Psoas muscle (tissue), 8 donors: ENCODE results near the gene HDAC3. TPM values are rescaled to one million over a fixed set of nuclear protein-coding genes. Genes with fewer than 3 reads are reported as not detected.

Source experiments
- ATAC-seq, 4 donors: fragments of 200-7000 bp; cut with Tn5 transposase; one replicate each; pipeline ENCODE4 v1.9.1; 2020; ENCODE audit warnings: moderate library complexity in 3 of 4, mild to moderate bottlenecking in 2 of 4
- DNase-seq, 2 donors: peaks; one replicate each; pipeline ENCODE4 v3.0.0-alpha.2; 2020
- H3K27ac ChIP-seq: fragments of 200-600 bp; one replicate; pipeline ENCODE4 v1.8.0; 2022
- H3K27me3 ChIP-seq, 3 donors: fragments of 200-600 bp in 1 of 3; one replicate each; pipeline versions ENCODE4 v1.6.1 to v1.8.0; 2013 to 2022; ENCODE audit warnings: low read length in 2 of 3, mild to moderate bottlenecking in 2 of 3, moderate library complexity in 1 of 3; ENCODE audit not compliant: insufficient read depth in 3 of 3
- H3K36me3 ChIP-seq, 2 donors: fragments of 200-600 bp in 1 of 2; one replicate each; pipeline versions ENCODE4 v1.6.1 to v1.8.0; 2013 to 2022; ENCODE audit warnings: low read depth in 1 of 2, mild to moderate bottlenecking in 1 of 2, moderate library complexity in 1 of 2; ENCODE audit not compliant: insufficient read depth in 1 of 2
- H3K4me1 ChIP-seq: fragments of 200-600 bp; one replicate; pipeline ENCODE4 v1.8.0; 2022
- H3K4me3 ChIP-seq: fragments of 200-600 bp; one replicate; pipeline ENCODE4 v1.8.0; 2022; ENCODE audit warnings: mild to moderate bottlenecking
- H3K9me3 ChIP-seq: fragments of 200-600 bp; one replicate; pipeline ENCODE4 v1.8.0; 2022
- CTCF ChIP-seq: fragments of 200-600 bp; IDR thresholded peaks from one replicate; pipeline ENCODE4 v1.8.0; 2022; ENCODE audit warnings: antibody characterized with exemption
- WGBS, 3 donors: extraction: QIAGEN DNeasy Blood & Tissue Kit; methylation state at CpG; one replicate each; pipeline versions ENCODE4 v1.1.6 to v1.1.7; 2013; 5-methylcytosine and 5-hydroxymethylcytosine counted together
- intact Hi-C, 2 donors: fragments of 100-400 bp; cut with DNase I; formaldehyde crosslinking; loops; one replicate each; pipeline versions ENCODE4 v1.11.0 to v1.14.2; 2022
- polyA plus RNA-seq, 3 donors: library from polyadenylated mRNA; stranded (reverse); fragments of 200-250 nt; gene quantifications; one replicate each; pipeline ENCODE4 v1.2.3, GENCODE V29; 2013
- total RNA-seq, 4 donors: library from RNA; stranded (reverse); fragmentation: NEBNext Ultra II Directional in 2 of 4; extraction: Animal tissue kit (Norgen Biotek cat#: 25700) in 2 of 4; gene quantifications; one replicate each; pipeline versions ENCODE4 v1.2.1 to v1.2.4, GENCODE V29; 2021 to 2023
- donor health status: healthy with polysubstance abuse.
- donor health status: DM: no; HTN: no; CAD: no; lungs with moderate emphysema.
- donor health status: Bipolar disorder and iron deficiency.
- donor health status: healthy.
- donor health status: DM: yes; HTN: yes; CAD: no.
- donor health status: DM: no; HTN: no; CAD: no.
- donor health status: DM: no; HTN: no; CAD: no.
- donor health status: DM: yes; HTN: yes; CAD: no.

HDAC3 gene
- total and polyA plus RNA-seq, 7 donors: 16.9 to 41.3 (median 30.1) TPM

DNA sequence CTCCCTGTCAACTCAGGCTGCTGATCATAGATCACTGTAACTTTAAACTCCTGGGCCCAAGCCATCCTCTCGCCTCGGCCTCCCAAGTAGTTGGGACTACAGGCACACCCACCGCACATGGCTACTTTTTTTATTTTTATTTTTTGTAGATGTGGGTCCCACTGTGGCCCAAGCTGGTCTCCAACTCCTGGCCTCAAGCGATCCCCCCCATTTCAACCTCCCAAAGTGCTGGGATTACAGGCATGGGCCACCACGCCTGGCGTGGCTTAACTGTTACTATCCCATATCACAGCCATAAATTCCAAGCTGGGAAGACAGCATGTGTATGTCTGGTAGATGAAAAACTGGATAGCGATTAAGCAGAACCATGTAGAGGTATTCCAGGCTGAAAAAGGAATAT is 1.0 kb downstream of the HDAC3 start:
- WGBS, 3 donors: 27 to 33% (median 29%) methylated on average over 7 of the region's 7 CpGs
- peaks cover 18% of the 10 kb centered on the region for H3K4me1 ChIP-seq
- no peak overlapping the region for H3K27ac ChIP-seq

GRCh38 chr5:141634720-141635119 is 1.9 kb downstream of the HDAC3 start:
- H3K4me1 ChIP-seq: peaks cover 18% of the 10 kb centered on the region
- no peak for TF ChIP-seq CTCF

More for the DNA sequence above, 1.0 kb downstream of the HDAC3 start:
- TF ChIP-seq CTCF: no peak
- ATAC-seq (no peak), DNase-seq (no peak)
- intact Hi-C loops: no loop called here
- Histone ChIP-seq H3K4me3 (peak overlapping the region; percentile 86), H3K27me3 (peaks cover 0 to 8% (median 0%) of the 10 kb centered on the region in 3 donors), H3K9me3 (no peaks in the 10 kb centered on the region), H3K36me3 (peaks cover 2 to 32% of the 10 kb centered on the region in 2 donors)

DNA sequence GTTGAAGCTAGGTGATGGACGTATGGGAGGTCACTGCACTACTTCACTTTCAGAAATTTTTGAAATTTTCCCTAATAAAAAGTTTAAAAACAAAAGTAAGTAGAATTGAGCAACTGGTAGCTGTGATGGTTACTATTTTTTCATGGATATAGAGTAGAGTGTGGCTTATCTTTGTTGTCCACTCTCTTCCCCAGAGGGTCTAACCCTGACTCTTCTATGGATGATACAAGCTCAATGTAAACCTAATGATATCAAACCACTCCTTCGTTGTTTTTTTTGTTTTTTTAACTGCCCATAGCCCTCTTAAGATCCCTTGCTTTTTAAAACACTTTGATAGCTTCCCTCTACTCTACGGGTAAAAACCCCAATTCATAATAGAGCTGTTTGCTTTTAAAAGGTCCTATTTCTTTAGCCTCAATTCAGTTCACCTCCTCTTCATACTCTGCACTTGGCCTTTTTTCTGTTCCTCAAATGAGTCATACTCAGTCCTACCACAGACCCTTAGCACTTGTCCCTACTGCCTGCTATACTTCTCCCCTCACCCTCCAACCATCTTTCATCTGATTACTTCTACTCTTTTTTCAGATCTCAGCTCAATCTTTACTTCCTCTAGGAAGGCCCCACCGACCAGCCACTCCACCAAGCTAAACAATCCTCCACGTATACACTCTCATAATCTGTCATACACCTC is 2.6 kb downstream of the HDAC3 start:
- no peak overlapping the region for H3K27ac ChIP-seq
- no peak for TF ChIP-seq CTCF
- intact Hi-C loops: no loop called here
- H3K4me3 ChIP-seq: no peak overlapping the region
- H3K36me3 ChIP-seq: peaks cover 4 to 48% of the 10 kb centered on the region in 2 donors
- peaks cover 18% of the 10 kb centered on the region for H3K4me1 ChIP-seq
- ATAC-seq (no peak), DNase-seq (no peak)
- peaks cover 0 to 8% (median 0%) of the 10 kb centered on the region in 3 donors for H3K27me3 ChIP-seq
- whole genome bisulfite sequencing, 3 donors: 81 to 84% (median 84%) methylated on average over 5 of the region's 5 CpGs
- no peaks in the 10 kb centered on the region for H3K9me3 ChIP-seq

More at GRCh38 chr5:141634720-141635119, 1.9 kb downstream of the HDAC3 start:
- Histone ChIP-seq H3K27ac (no peak overlapping the region), H3K27me3 (peaks cover 0 to 8% (median 0%) of the 10 kb centered on the region in 3 donors), H3K36me3 (peaks cover 2 to 41% of the 10 kb centered on the region in 2 donors), H3K4me3 (no peak overlapping the region), H3K9me3 (no peaks in the 10 kb centered on the region)
- intact Hi-C loops: no loop called here
- WGBS, 3 donors: 88 to 89% (median 88%) methylated on average over 6 of the region's 6 CpGs
- DNase-seq (no peak), ATAC-seq (no peak)

DNA sequence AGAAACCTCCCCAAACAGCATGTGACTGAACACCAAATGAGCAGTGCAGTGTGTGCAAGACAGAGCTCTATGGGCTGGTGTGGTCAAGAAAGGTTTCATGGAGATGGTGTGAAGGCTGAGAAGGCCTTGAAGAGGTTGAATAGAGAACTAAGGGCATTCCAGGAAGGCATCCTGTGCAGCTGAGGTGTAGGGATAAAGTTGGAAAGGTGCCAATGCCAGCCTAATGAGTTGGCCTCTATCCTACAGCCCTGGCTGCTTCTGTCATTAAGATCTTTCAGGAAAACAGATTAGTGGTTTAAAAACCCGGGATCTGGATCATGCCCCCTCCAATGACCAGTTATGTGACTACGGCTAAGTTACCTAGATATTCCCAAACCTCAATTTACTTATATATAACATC is 4.0 kb downstream of the HDAC3 start:
- 87 to 92% (median 89%) methylated on average over 2 of the region's 2 CpGs for WGBS, 3 donors
- Histone ChIP-seq H3K4me3 (no peak overlapping the region), H3K27me3 (no peaks in the 10 kb centered on the region), H3K27ac (no peak overlapping the region), H3K36me3 (peaks cover 8 to 62% of the 10 kb centered on the region in 2 donors), H3K4me1 (peaks cover 13% of the 10 kb centered on the region), H3K9me3 (no peaks in the 10 kb centered on the region)
- intact Hi-C loops: no loop called here
- no peak for TF ChIP-seq CTCF
- DNase-seq (no peak), ATAC-seq (no peak)
